Activated CD8-positive, alpha-beta memory T cell treated with anti-CD3 and anti-CD28 coated beads, Interleukin-2, amount 50 U/mL, for 48 hours (primary cell): ENCODE data around the gene PTPN23.

Source experiments
- DNase-seq: peaks from one replicate; pipeline ENCODE4 v3.0.0-alpha.2; 2020

Gene PTPN23

GRCh38 chr3:47420511-47421484 lies 40.0 kb downstream of the PTPN23 start:
- DNase-seq, result peak; percentile 92

DNA sequence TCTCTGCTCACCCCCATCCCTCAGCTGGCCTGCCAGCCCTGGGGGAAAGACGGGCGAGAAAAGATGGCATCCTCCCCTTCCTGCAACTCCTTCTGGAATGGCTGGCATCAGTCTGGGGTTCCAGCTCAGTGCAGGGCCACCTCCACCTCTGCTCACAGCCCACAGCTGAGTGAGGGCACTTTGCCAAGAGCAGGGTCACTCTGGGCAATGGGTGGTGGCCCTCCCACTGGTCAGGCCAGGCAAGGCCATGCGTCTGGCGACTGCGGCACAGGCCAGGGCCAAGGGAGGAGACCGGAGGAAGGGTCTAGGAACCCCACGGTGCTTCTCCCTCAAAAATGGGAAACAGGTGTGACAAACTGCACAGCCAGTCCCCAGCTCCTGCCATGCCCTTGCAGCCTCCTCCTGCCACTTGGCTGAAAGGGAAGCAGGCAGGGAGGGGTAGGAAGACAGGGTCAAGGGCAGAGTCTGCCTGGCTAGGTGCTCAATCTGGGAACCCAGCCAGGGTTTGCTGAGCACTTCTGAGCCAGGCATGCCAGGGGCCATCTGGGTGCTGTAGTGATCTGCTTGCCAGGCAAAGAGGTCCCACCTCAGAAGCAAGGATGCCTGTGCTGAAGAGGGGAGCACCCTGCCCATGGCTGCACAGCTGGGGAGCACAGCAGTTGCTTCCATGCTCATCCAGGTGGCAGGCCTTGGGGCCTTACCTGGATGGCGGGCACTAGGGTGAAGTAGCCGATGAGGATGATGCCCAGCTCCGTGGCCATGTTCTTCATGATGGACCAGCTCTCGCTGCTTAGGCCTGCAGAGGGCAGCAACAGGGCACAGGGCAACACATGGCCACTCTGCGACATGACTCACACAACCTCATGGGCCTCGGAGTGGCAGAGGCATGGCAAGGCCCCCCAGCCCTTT lies 41.2 kb downstream of the PTPN23 start:
- DNase-seq, result peak; percentile 58

- no peak for DNase-seq
Observed at GRCh38 chr3:47422743-47423142, 41.9 kb downstream of the PTPN23 start.

DNA sequence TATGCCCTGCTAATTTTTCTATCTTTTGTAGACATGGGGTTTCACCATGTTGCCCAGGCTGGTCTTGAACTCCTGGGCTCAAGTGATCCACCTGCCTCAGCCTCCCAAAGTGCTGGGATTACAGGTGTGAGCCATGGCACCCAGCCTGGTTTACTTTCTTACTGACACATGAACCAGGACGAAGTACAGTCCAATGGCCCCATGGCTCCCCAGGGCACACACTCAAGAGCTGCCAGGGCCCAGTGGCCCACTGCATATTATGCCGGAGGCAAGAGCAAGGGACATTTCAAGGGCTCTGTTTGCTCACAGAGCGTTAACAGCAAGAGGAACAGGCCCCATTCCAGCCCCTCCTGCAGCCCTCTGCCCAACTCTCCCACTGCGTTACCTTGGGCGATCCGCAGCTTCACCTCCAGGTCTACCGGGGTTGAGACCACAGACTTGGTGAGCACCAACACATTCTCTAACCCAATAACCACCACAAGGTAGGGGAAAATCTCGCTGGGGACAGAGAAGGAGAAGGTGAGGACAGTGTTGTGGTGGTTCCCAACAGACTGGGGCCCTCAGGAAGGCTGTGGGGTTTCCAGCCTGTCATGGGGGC lies 42.8 kb downstream of the PTPN23 start:
- no peak for DNase-seq

GRCh38 chr3:47424434-47425382 lies 43.9 kb downstream of the PTPN23 start:
- no peak for DNase-seq

GRCh38 chr3:47425383-47425778 lies 44.6 kb downstream of the PTPN23 start:
- no peak for DNase-seq

DNA sequence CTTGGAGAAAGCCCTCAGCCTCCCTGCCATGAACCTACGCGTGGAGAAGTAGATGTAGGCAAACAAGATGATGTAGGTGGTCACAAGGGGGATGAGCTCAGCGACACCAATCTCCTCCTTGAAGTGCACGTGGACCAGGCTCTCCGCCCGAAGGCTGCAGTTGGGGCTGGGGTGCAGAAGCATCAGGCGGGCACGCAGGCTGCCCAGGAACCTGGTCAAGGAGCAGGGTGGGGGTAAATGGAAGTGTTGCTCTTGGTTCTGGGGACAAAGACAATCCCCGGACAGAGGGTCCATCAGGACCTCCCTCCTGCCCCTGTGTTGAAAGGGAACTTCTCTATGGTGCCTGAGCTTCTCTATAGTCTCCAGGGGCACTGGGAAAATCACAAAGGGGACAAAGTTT lies 45.1 kb downstream of the PTPN23 start:
- DNase-seq, result no peak

DNA sequence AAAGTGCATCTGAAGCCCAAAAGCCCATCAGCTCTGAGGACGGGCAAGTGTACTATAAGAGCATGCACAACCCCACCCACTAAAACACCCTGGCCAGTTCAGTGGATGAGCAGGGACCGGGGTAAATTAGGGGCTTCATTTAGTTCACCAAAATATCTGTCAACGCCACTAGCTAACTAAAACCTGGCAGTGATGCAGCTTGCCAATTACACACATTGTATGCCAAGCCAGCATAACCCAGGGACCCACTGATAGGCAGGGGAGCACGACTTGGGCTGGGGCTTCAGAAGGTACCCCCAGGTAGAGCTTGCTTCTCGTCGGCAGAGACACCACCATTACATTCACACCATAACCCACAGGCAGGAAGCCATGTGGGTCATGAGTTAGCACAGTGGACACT lies 47.0 kb downstream of the PTPN23 start:
- DNase-seq, result no peak

GRCh38 chr3:47428662-47429061 lies 47.8 kb downstream of the PTPN23 start:
- DNase-seq, result no peak

- no peak for DNase-seq
Observed at GRCh38 chr3:47429476-47430270, 48.9 kb downstream of the PTPN23 start.

DNA sequence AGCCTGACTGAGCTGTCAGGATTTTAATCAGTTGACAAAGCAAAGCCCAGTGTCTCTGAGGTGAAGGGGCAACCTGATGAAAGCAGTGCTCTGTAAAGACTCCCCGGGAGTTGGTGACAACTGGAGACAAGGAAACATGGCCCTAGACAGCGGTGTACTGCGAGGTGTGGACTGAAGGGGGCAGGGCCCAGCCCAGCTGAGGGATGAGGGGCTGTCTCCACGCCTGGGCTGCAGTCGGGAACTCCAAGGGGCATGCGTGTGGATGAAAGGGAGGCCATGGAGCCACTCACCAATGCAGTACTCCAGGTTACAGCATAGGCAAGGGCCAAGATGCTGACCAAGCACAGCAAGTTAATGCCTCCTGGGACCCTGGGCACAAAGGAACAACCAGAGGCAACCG lies 49.8 kb downstream of the PTPN23 start:
- no peak for DNase-seq

DNA sequence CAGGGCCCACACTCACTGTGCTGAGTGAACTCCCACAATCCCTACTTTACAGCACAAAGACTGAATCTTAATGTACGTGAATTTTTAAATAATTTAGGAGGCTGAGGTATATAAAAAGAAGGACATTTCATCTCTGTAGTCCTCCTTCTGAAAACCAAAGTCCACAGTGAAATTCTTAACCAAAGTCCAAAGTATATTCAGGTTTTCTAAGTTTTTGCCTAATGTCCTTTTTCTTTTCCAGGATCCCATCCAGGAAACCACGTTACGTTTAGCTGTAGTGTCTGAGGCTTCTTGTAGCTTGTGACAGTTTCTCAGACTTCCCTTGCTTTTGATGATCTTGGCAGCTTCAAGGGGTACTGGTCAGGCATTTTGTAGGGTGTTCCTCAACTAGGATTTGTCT lies 50.4 kb downstream of the PTPN23 start:
- no peak for DNase-seq

DNA sequence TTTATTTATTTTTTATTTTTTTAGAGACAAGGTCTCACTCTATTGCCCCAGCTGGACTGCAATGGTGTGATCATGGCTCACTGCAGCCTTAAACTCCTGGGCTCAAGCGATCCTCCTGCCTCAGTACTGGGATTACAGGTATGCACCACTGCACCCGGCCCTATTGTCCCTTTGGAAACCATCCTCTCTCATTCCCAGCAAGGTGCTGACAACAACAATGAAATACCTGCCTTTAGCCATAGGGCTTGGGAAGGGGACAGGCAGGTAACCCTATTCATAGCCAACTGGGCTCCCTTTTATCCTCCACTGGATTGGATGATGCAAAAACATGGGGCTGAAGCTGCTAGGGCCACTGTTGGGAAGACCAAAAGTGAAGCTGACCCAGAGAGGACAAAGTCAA lies 51.9 kb downstream of the PTPN23 start:
- DNase-seq, result no peak

- DNase-seq, result no peak
Observed at GRCh38 chr3:47433796-47434195, 53.0 kb downstream of the PTPN23 start.

DNA sequence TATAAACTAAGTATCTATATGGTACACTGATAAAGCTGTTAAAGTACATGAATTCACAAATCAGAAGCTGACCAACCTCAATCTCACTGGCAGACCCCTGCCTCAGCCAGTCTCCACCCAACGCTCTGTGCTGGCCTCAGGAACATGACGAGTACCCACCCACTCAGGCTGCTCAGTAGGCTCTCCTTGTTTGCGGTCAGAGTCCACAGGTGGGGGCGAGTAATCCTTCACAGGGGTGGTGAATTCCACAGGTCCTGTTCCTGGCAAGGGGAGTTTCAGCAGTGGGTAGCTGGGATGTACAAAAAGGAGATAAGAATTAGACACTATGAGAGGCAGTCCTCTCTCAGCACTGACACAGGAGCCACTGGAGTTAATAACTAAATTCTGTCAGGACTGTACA lies 54.0 kb downstream of the PTPN23 start:
- DNase-seq, result no peak

GRCh38 chr3:47436180-47436579 lies 55.4 kb downstream of the PTPN23 start:
- no peak for DNase-seq

DNA sequence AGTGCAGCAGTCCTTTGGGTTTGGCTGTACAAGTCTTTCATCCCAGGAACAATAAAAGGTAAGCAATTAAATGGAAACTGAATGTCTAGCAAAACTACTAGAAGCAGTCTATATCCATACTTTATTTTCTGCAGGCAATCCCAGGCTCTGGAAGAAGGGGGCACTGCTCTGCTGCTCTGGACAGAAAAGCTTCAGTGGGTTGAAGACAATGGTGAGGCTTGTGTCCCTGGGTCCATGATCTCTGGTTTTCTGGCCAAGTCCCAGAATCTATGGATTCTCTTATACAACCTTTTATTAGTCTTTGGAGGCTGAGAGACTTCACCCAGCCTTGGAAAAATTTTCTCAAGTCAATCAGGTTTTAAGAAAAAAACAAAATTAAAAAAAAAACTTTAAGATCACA lies 59.3 kb downstream of the PTPN23 start:
- DNase-seq, result no peak

DNA sequence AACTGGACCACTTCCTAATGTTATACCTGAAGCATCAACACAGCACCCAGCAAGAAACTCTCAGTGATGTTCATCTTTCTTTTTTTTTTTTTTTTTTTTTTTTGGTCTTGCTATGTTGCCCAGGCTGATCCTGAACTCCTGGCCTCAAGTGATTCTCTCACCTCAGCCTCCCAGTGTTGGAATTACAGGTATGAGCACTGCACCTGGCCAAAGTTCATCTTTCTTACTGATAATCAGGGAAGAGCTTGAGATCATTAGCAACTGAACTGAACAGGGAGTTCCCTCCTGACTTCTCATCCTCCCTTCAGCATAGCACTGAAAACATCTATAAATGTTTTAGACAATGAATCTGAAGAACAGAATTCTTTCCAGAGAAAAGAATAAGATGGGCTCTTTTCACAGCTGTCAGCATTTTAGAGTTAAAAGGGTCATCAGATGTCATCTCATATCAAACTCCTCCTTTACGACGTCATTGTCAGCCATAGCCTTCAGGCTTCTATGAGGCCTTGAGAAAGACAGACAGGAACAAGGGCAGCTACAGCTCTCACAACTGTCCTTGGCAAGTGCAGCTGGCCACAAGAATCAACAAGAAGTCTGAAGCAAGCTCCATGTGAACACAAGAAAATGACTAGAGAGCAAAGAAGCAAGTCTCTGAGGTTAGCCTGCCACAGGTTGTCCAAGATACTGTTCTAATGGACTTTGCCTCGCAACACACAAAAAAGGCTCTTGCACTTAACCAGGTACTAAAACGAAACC lies 61.2 kb downstream of the PTPN23 start:
- no peak for DNase-seq

DNA sequence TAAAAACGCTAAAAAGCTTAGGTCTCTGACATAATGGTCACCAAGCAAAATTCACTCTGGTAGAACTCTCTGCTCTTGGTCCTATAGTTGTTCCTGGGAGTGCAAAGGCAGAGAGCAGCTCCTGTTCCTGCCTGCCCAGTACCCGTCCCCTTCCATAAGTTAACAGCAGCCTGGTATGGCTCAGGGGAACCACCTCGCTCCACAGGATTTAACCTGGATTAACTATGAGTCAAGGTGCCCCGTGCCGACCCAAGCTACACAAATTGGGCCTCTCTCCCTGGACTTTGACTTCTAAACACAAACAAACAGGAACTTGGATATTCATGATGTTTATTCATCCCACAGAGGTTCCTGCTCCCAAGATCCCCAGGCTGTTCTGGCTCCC lies 62.8 kb downstream of the PTPN23 start:
- DNase-seq, result no peak

GRCh38 chr3:47444103-47444502 lies 63.3 kb downstream of the PTPN23 start:
- DNase-seq, result no peak
